RWPE1 (cell line): ENCODE results near the gene PCDHGA1.

Source experiments
- CTCF ChIA-PET: fragments of 350-600 bp; sonication (Branson Sonifier 250); formaldehyde crosslinking; extraction: SDS; loops from one replicate; lab custom pipeline; 2021; lab: Yijun Ruan, JAX
- POLR2A ChIA-PET: fragments of 400-600 bp; formaldehyde crosslinking; extraction: SDS; loops from one replicate; lab custom pipeline; 2020; ENCODE audit warnings: antibody characterized with exemption; ENCODE audit not compliant: low non-redundant PET; lab: Yijun Ruan, JAX
- DNase-seq: peaks from one replicate; pipeline ENCODE4 v3.0.0; 2012; ENCODE audit warnings: low spot score
- H3K27ac ChIP-seq: fragments of 450-650 bp; 2 replicates; pipeline ENCODE4 v1.5.1; 2017
- TF ChIP-seq, protein P1 (sequence below): fragments of 450-650 bp; conservative IDR thresholded peaks from 2 replicates; pipeline ENCODE4 v1.5.1; 2017; ENCODE audit warnings: low read depth, mild to moderate bottlenecking

PCDHGA1 gene

DNA sequence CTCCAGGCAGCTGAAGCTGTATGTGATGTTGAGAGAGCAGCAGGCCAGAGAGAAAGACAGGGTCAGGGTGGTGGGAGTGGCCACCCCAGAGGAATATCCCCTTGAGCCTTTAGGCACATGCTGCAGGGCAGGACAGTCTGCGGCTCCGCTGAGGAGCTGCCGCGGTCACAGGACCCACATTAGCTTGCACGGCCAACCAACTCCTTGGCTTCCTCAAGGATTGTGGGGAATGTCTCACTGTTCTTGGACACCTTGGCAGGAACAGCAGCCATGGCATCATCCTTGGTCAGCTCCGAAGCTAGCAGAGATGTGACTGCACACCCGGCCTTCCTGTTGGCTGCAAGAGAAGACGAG, 186.3 kb downstream of the PCDHGA1 start:
- peak overlapping the region; percentile 99 for H3K27ac ChIP-seq
- CTCF ChIA-PET = interaction anchor here (1.4 kb wide), 1 partner anchor 8 kb away, joined by 4 read pairs; no protein-coding TSS in a partner anchor
- no peak for DNase-seq
- TF ChIP-seq, protein P1, sequence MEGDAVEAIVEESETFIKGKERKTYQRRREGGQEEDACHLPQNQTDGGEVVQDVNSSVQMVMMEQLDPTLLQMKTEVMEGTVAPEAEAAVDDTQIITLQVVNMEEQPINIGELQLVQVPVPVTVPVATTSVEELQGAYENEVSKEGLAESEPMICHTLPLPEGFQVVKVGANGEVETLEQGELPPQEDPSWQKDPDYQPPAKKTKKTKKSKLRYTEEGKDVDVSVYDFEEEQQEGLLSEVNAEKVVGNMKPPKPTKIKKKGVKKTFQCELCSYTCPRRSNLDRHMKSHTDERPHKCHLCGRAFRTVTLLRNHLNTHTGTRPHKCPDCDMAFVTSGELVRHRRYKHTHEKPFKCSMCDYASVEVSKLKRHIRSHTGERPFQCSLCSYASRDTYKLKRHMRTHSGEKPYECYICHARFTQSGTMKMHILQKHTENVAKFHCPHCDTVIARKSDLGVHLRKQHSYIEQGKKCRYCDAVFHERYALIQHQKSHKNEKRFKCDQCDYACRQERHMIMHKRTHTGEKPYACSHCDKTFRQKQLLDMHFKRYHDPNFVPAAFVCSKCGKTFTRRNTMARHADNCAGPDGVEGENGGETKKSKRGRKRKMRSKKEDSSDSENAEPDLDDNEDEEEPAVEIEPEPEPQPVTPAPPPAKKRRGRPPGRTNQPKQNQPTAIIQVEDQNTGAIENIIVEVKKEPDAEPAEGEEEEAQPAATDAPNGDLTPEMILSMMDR = no peak
- POLR2A ChIA-PET = no interaction called here

DNA sequence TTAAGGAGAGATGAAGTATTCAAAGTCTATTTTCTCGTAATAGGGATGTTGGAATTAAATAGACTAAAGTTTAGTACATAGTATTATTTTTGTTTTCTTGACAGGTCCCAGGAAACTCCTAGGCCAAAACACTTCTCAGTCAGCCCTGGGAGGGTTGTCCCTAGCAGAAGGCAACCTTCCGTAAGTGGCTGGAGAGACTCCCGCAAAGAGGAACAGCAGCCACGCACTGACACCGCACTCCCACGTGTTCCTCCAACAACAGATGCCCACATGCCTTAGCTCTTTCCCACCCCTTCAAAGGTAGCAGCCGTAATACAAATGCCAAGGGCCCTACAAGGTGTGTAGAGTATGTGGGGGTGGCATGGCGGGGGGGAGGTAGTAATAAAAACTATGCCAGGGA, 187.0 kb downstream of the PCDHGA1 start:
- CTCF ChIA-PET = interaction anchor here (0.6 to 1.4 kb wide), 2 partner anchors 7 to 43 kb away, joined by 4 to 5 read pairs; no protein-coding TSS in a partner anchor
- POLR2A ChIA-PET = no interaction called here
- 0 out of 2 replicates have a peak overlapping the region, but pooled peaks have one; percentile 20 for H3K27ac ChIP-seq
- no peak for DNase-seq
- TF ChIP-seq, protein P1 = no peak

DNA sequence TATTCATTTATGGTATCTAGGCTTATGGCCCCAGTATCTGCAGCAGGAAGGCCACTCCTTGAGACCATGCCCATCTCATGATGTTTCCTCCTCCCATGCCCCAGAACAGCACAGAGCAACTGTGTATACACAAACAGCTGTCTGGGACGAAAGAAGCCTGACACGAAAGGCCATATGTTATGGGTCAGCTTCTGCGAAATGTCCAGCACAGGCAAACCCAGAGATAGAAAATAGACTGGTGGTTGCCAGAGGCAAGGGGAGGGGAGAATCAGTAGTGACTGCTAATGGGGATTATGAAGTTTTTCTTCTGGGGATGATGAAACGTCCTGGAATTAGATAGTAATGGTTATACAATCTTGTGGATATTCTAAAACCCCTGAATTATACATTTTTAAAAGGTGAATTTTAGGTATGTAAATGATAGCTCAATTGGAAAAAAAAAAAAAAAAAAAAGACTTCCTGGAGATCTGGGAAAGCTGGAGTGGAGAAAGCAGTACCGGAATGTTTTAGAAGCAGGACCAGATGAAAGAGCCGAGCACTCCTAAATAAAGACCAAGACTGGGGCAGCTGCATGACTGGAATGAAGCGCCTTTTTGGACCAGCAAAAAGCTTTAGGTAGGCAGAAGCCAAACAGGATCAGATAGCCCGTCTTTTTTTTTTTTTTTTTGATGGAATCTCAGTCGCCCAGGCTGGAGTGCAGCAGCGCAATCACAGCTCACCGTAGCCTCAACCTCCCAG, 187.7 kb downstream of the PCDHGA1 start:
- POLR2A ChIA-PET = no interaction called here
- DNase-seq = no peak
- CTCF ChIA-PET = interaction anchor here (1.8 kb wide), 1 partner anchor 46 kb away, joined by 4 read pairs; no protein-coding TSS in a partner anchor
- H3K27ac ChIP-seq = 0 out of 2 replicates have a peak overlapping the region, but pooled peaks have one; percentile 12
- TF ChIP-seq, protein P1 = no peak

DNA sequence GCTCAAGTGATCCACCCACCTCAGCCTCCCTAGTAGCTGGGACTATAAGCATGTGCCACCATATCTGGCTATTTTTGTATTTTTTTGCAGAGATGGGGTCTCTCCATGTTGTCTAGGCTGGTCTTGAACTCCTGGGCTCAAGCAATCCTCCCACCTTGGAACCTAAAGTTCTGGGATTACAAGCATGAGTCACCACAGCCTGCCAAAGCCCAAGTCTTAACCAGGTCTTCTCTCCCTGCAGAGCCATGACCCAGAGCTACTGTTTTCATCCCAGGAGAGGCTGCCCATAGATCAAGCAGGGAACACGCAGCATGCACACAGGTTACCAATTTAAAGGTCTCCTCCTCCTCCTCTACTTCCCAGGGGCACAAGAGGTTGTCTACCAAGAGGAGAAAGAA, 188.3 kb downstream of the PCDHGA1 start:
- TF ChIP-seq, protein P1 = no peak
- DNase-seq = no peak
- 0 out of 2 replicates have a peak overlapping the region, but pooled peaks have one; percentile 12 for H3K27ac ChIP-seq
- POLR2A ChIA-PET = no interaction called here
- CTCF ChIA-PET = interaction anchor here (1.8 kb wide), 1 partner anchor 45 kb away, joined by 4 read pairs; no protein-coding TSS in a partner anchor

DNA sequence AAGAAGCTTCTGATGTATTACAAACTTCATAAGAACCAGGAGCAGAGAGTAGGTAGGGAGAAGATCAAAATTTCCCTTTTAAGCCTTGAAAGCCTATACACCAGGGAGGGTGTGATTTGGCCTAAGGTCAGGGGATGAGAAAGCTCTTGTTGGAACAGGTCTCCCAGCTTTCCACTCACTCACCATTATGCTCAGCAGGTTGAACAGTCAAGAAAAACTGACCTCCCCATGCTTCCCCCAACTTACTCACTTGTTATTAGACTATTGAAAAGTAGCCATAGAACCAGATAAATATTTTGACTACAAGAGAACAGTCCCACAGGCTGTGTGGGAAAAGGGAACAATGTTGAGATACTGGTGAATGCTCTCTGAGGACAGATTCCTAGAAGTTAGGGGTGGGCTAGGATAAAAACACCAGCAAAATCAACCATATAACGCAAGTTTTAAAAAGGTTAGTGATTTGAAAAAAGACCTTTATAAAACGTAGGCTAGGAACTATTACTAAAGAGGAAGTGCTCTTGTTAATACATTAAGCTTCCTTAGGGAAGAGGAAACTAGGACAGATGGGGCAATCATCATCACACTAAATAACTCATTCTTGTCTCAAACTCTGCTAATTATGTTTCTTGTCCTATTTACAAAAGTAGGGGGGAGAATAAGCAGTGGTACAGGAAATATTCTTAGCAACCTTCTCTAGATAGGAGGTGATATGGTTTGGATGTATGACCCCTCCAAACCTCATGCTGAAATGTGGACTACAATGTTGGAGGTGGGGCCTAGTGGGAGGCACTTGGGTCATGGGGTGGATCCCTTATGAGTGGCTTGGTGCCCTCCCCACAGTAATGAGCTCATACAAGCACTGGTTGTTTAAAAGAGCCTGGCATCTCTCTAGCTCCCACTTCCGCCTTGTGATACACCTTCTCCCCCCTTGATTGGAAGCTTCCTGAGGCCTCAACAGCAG, 189.6 kb downstream of the PCDHGA1 start:
- POLR2A ChIA-PET = no interaction called here
- CTCF ChIA-PET = interaction anchor here (0.6 to 1.9 kb wide), 6 partner anchors 8 to 359 kb away, joined by 3 to 9 read pairs (median 4); partner anchors contain the start of gene PCDHGA12
- DNase-seq = no peak
- peak overlapping the region; percentile 90 for H3K27ac ChIP-seq
- TF ChIP-seq, protein P1 = no peak
